Body of pancreas (tissue), 4 donors: ENCODE results near the gene DLG2. TPM values are rescaled to one million over a fixed set of nuclear protein-coding genes. Genes with fewer than 3 reads are reported as not detected.

Source experiments
- ATAC-seq: fragments of 150-250 bp; one replicate; pipeline ENCODE4 v1.9.1; 2016
- DNase-seq, 4 donors: peaks; one replicate each; pipeline ENCODE4 v3.0.0-alpha.2; 2019
- H3K27ac ChIP-seq, 4 donors: fragments of 200-600 bp; sonication (generic); 1 replicate in 3 of 4; 2 replicates in 1 of 4; pipeline versions ENCODE4 v1.5.1 to v1.6.1; 2016 to 2019; ENCODE audit warnings: mild to moderate bottlenecking in 1 of 4, mixed read lengths in 1 of 4, moderate library complexity in 1 of 4
- H3K27me3 ChIP-seq, 2 donors: fragments of 200-600 bp; sonication (generic); one replicate each; pipeline ENCODE4 v1.6.0; 2016; ENCODE audit warnings: mild to moderate bottlenecking in 1 of 2
- H3K36me3 ChIP-seq, 2 donors: fragments of 200-600 bp; sonication (generic); replicated peaks in 1 of 2; 2 replicates each; pipeline ENCODE4 v1.5.1; 2016; ENCODE audit warnings: low read depth in 2 of 2; ENCODE audit not compliant: insufficient read depth in 1 of 2
- H3K4me1 ChIP-seq: fragments of 200-600 bp; sonication (generic); one replicate; pipeline ENCODE4 v1.6.0; 2016
- H3K4me3 ChIP-seq, 2 donors: fragments of 200-600 bp; sonication (generic); 1 replicate in 1 of 2; 2 replicates in 1 of 2; pipeline ENCODE4 v1.5.1; 2016 to 2019
- H3K9me3 ChIP-seq, 3 donors: fragments of 200-600 bp; sonication (generic); 1 replicate in 2 of 3; 2 replicates in 1 of 3; pipeline ENCODE4 v1.5.1; 2016
- CTCF ChIP-seq, 7 experiments: fragments of 450-650 bp in 4 of 7; fragments of 200-600 bp in 3 of 7; sonication (generic) in 3 of 7; IDR thresholded peaks; one replicate each; pipeline ENCODE4 v1.5.1; 2016 to 2019; ENCODE audit warnings: antibody characterized with exemption in 7 of 7
- POLR2A ChIP-seq, 3 donors: fragments of 450-650 bp; IDR thresholded peaks; one replicate each; pipeline ENCODE4 v1.6.1; 2016; ENCODE audit warnings: antibody characterized with exemption in 3 of 3, mild to moderate bottlenecking in 2 of 3
- WGBS, 2 donors: methylation state at CpG; one replicate each; pipeline ENCODE4 v1.1.5; 2017; 5-methylcytosine and 5-hydroxymethylcytosine counted together
- intact Hi-C: fragments of 100-400 bp; cut with DNase I; formaldehyde crosslinking; loops from one replicate; pipeline ENCODE4 v1.15.1; 2023
- total RNA-seq, 2 donors: library from RNA; depleted of rRNA; stranded (reverse); fragments of >200 nt; gene quantifications; one replicate each; pipeline ENCODE4 v1.1.0, GENCODE V29; 2016

Gene DLG2
- total RNA-seq, 2 donors from 2014 or later = 6.0 to 13.2 TPM

GRCh38 chr11:85590848-85591483 lies 36.2 kb downstream of the DLG2 start:
- no peaks in the 10 kb centered on the region for H3K4me1 ChIP-seq
- TF ChIP-seq CTCF (IDR thresholded peaks at IDR 0.05) = peak in 4 of 7 experiments; percentile 17 to 38 (median 26)
- TF ChIP-seq POLR2A (IDR thresholded peaks at IDR 0.05) = no peak
- 66 to 71% methylated on average over 4 of the region's 4 CpGs for WGBS, 2 donors
- intact Hi-C loops = no loop called here
- no peaks in the 10 kb centered on the region for H3K27me3 ChIP-seq
- no peak overlapping the region for H3K27ac ChIP-seq
- H3K4me3 ChIP-seq = no peak overlapping the region
- no peak for DNase-seq
- H3K36me3 ChIP-seq = no peaks in the 10 kb centered on the region
- H3K9me3 ChIP-seq = no peaks in the 10 kb centered on the region
- ATAC-seq = peak; percentile 52

- DNase-seq = no peak
- H3K27me3 ChIP-seq = no peaks in the 10 kb centered on the region
- ATAC-seq = no peak
- no peak overlapping the region for H3K27ac ChIP-seq
- H3K36me3 ChIP-seq = no peaks in the 10 kb centered on the region
- no peaks in the 10 kb centered on the region for H3K9me3 ChIP-seq
- no peak overlapping the region for H3K4me3 ChIP-seq
- H3K4me1 ChIP-seq = no peaks in the 10 kb centered on the region
- TF ChIP-seq POLR2A (IDR thresholded peaks at IDR 0.05) = no peak
- TF ChIP-seq CTCF (IDR thresholded peaks at IDR 0.05) = no peak
- WGBS, 2 donors = 76 to 81% methylated on average over 3 of the region's 3 CpGs
- intact Hi-C loops = no loop called here
These were observed 37.8 kb downstream of the DLG2 start for GRCh38 chr11:85589373-85589772.

- H3K27me3 ChIP-seq = no peaks in the 10 kb centered on the region
- 68 to 69% methylated on average over 2 of the region's 2 CpGs for WGBS, 2 donors
- no peak for DNase-seq
- H3K27ac ChIP-seq = no peak overlapping the region
- H3K4me3 ChIP-seq = no peak overlapping the region
- no peak for ATAC-seq
- no peaks in the 10 kb centered on the region for H3K4me1 ChIP-seq
- H3K9me3 ChIP-seq = no peaks in the 10 kb centered on the region
- TF ChIP-seq CTCF (IDR thresholded peaks at IDR 0.05) (no peak), POLR2A (IDR thresholded peaks at IDR 0.05) (no peak)
- intact Hi-C loops = no loop called here
- H3K36me3 ChIP-seq = no peaks in the 10 kb centered on the region
These were observed 45.0 kb downstream of the DLG2 start for GRCh38 chr11:85582111-85582510.

- H3K4me3 ChIP-seq = no peak overlapping the region
- WGBS, 2 donors = 100% methylated on average over 1 of the region's 1 CpG
- no peaks in the 10 kb centered on the region for H3K27me3 ChIP-seq
- ATAC-seq (no peak), DNase-seq (no peak)
- no peak overlapping the region for H3K27ac ChIP-seq
- no peaks in the 10 kb centered on the region for H3K4me1 ChIP-seq
- H3K36me3 ChIP-seq = no peaks in the 10 kb centered on the region
- intact Hi-C loops = no loop called here
- no peaks in the 10 kb centered on the region for H3K9me3 ChIP-seq
- TF ChIP-seq CTCF (IDR thresholded peaks at IDR 0.05) = no peak
- TF ChIP-seq POLR2A (IDR thresholded peaks at IDR 0.05) = no peak
These were observed 51.8 kb downstream of the DLG2 start for GRCh38 chr11:85575388-85575787.

- WGBS, 2 donors = 32 to 33% methylated on average over 2 of the region's 2 CpGs
- H3K36me3 ChIP-seq = no peaks in the 10 kb centered on the region
- H3K27ac ChIP-seq = no peak overlapping the region
- no peaks in the 10 kb centered on the region for H3K4me1 ChIP-seq
- ATAC-seq (no peak), DNase-seq (no peak)
- intact Hi-C loops = no loop called here
- TF ChIP-seq CTCF (IDR thresholded peaks at IDR 0.05) (no peak), POLR2A (IDR thresholded peaks at IDR 0.05) (no peak)
- H3K9me3 ChIP-seq = no peaks in the 10 kb centered on the region
- H3K27me3 ChIP-seq = no peaks in the 10 kb centered on the region
- H3K4me3 ChIP-seq = no peak overlapping the region
These were observed 55.1 kb downstream of the DLG2 start for GRCh38 chr11:85572056-85572455.
